T follicular helper cell (primary cell): ENCODE measurements around the gene MKS1.

ENCODE experiments used
- DNase-seq: peaks from one replicate; pipeline ENCODE4 v3.0.0-alpha.2; 2020; ENCODE audit warnings: low read depth

MKS1 gene

GRCh38 chr17:58244963-58245362, 25.9 kb upstream of the MKS1 start:
- DNase-seq, result no peak

GRCh38 chr17:58242171-58242784, 23.2 kb upstream of the MKS1 start:
- DNase-seq, result no peak

- DNase-seq, result no peak
Observed at GRCh38 chr17:58239987-58240386, 20.9 kb upstream of the MKS1 start.

- no peak for DNase-seq
Observed at GRCh38 chr17:58238147-58238634, 19.1 kb upstream of the MKS1 start, which contains the start of gene LPO. LPO (plus strand) TSS chr17:58238584; CDS start chr17:58242980, 4,396 bp downstream.

- no peak for DNase-seq
Observed at GRCh38 chr17:58236394-58236793, 17.3 kb upstream of the MKS1 start.

GRCh38 chr17:58235821-58236220, 16.8 kb upstream of the MKS1 start:
- no peak for DNase-seq

GRCh38 chr17:58234512-58234911, 15.5 kb upstream of the MKS1 start:
- DNase-seq, result no peak

- DNase-seq, result no peak
Observed at GRCh38 chr17:58233543-58233942, 14.5 kb upstream of the MKS1 start.

- no peak for DNase-seq
Observed at GRCh38 chr17:58232707-58233156, 13.7 kb upstream of the MKS1 start.

GRCh38 chr17:58231641-58232040, 12.6 kb upstream of the MKS1 start:
- DNase-seq, result no peak

GRCh38 chr17:58229881-58230280, 10.8 kb upstream of the MKS1 start:
- no peak for DNase-seq

GRCh38 chr17:58229384-58229783, 10.3 kb upstream of the MKS1 start:
- DNase-seq, result no peak

- DNase-seq, result no peak
Observed at GRCh38 chr17:58228679-58229078, 9.6 kb upstream of the MKS1 start.

- no peak for DNase-seq
Observed at GRCh38 chr17:58227733-58228132, 8.7 kb upstream of the MKS1 start.

GRCh38 chr17:58224315-58224714, 5.3 kb upstream of the MKS1 start:
- no peak for DNase-seq

- DNase-seq, result no peak
Observed at GRCh38 chr17:58219789-58220183, 731 bp upstream of the MKS1 start.

- DNase-seq, result no peak
Observed at GRCh38 chr17:58217766-58218165, 1.3 kb downstream of the MKS1 start.

GRCh38 chr17:58215685-58216084, 3.4 kb downstream of the MKS1 start:
- DNase-seq, result no peak

GRCh38 chr17:58210922-58211321, 8.1 kb downstream of the MKS1 start:
- DNase-seq, result no peak

- DNase-seq, result no peak
Observed at GRCh38 chr17:58208344-58208743, 10.7 kb downstream of the MKS1 start.

GRCh38 chr17:58207451-58207850, 11.6 kb downstream of the MKS1 start:
- no peak for DNase-seq

GRCh38 chr17:58205936-58206335, 13.1 kb downstream of the MKS1 start:
- no peak for DNase-seq

- DNase-seq, result no peak
Observed at GRCh38 chr17:58204796-58205195, 14.3 kb downstream of the MKS1 start.

- no peak for DNase-seq
Observed at GRCh38 chr17:58202859-58203258, 16.2 kb downstream of the MKS1 start.
